Measurements from ENCODE around the gene GATAD2B. TPM values are rescaled to one million over a fixed set of nuclear protein-coding genes. Genes with fewer than 3 reads are reported as not detected.
"Not testable (repeated sequence)": the region's sequence is repeated elsewhere in the genome, so short reads cannot be mapped to it uniquely, and the experiment has no call there.

GATAD2B gene
- total and polyA plus RNA-seq, 5 experiments from 2014 or later: 4.4 to 120 (median 5.3) TPM

DNA sequence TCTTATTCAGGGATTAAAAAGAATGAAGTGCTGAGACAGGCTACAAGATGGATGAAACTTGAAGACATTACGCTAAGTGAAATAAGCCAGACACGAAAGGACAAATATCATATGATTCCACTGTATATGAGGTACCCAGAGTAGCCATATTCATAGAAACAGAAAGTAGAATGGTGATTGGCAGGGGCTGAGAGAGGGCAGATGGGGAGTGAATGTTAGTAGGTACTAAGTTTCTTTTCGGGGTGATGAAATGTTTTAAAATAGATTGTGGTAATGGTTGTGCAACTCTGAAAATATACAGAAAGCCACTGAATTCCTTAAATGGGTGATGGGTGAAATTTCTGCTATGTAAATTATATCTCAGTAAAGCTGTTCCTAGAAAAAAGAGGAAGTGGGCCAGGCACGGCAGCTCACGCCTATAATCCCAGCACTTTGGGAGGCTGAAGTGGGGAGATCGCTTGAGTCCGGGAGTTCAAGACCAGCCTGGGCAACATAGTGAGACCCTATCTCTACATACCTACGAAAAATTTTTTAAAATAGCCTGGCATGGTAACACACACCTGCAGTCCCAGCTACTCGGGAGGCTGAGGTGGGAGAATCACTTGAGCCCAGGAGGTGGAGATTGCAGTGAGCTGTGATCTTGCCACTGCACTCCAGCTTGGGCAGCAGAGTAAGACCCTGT is 131.7 kb downstream of the GATAD2B start:
- DNase-seq (no peak), ATAC-seq (peak; percentile 46 to 48)
- H3K27ac Mint-ChIP-seq: peak overlapping the region in 6 of 10 donors; percentile 0 to 87 (median 24)
- H3K4me1 Mint-ChIP-seq: peaks cover 12 to 46% (median 35%) of the 10 kb centered on the region in 4 donors
- peaks cover 0 to 2% (median 0%) of the 10 kb centered on the region in 5 donors for H3K27me3 Mint-ChIP-seq
- H3K36me3 Mint-ChIP-seq: no peaks in the 10 kb centered on the region
- H3K4me3 Mint-ChIP-seq: peak overlapping the region in 4 of 10 donors; percentile 2 to 71 (median 5)
- H3K9me3 Mint-ChIP-seq: no peaks in the 10 kb centered on the region
- POLR2A ChIA-PET: interaction anchor here (0.6 to 1.8 kb wide), 2 partner anchors 196 to 199 kb away, joined by 4 to 7 read pairs; partner anchors contain the start of gene RPS27

DNA sequence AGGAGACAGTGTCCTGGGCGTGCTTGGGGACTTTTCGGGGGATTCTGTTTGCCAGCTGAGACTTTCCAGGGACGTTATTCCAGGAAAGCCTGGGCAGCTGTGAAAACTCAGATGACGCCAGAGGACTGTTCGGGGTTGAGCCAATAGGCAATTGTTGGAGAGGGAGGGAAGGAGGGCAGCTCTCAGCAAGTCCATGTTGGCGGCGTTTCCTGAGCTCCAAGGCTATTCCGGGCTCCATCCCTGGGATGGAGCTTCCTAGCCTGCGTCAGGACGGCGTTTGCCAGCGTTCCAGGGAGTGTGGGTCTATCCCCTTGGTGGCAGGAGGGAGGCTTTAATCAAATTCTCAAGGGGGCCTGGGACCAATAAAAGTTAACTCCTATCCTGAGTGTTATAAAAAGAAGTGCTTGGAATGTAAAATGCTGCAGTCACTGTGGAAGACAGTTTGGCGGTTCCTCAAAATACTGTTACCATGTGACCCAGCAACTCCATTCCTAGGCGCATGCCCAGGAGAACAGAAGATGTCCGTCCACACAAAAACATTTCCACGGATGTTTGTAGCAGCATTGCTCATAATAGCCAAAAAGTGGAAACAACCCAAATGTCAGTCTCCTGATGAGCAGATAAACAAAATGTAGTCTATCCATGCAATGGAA is 132.3 kb downstream of the GATAD2B start:
- Mint-ChIP-seq H3K27ac (peak overlapping the region in 5 of 10 donors; percentile 8 to 87 (median 72)), H3K9me3 (no peaks in the 10 kb centered on the region), H3K27me3 (peaks cover 0 to 2% (median 0%) of the 10 kb centered on the region in 5 donors), H3K36me3 (no peaks in the 10 kb centered on the region), H3K4me3 (peak overlapping the region in 7 of 10 donors; percentile 45 to 71 (median 62)), H3K4me1 (peaks cover 12 to 46% (median 33%) of the 10 kb centered on the region in 4 donors)
- POLR2A ChIA-PET: interaction anchor here (0.7 to 1.8 kb wide), 5 partner anchors 9 to 200 kb away, joined by 3 to 7 read pairs (median 5); partner anchors contain the start of genes CREB3L4, DENND4B, RPS27 and SLC27A3
- ATAC-seq (no peak), DNase-seq (no peak)

DNA sequence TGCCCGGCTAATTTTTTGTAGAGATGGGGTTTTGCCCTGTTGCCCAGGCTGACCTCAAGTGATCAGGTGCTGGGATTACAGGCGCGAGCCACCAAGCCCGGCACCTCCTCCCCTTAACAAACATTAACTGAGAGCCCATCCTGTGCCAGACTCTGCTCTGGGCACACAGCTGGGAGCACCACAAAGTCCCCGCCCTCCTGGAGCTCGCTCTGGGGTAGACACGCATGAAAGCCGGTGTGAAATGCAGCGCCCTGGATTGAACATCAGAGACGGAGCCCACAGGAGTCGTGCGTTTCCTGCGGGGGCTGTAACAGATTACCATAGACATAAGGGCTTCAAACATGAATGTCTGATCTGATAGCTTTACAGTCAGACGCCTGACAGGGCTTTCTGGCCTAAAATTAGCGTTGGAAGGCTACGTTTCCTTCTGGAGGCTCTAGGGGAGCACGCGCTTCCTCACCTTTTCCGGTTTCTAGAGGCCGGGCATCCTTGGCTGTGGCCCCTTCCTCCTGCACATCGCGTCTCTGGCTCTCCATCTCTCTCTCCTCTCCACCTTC is 133.2 kb downstream of the GATAD2B start:
- ATAC-seq (peak; percentile 86), DNase-seq (peak in 6 of 10 donors; percentile 21 to 43 (median 36))
- Mint-ChIP-seq H3K36me3 (no peaks in the 10 kb centered on the region), H3K4me1 (peaks cover 10 to 44% (median 27%) of the 10 kb centered on the region in 4 donors), H3K27me3 (peaks cover 0 to 2% (median 0%) of the 10 kb centered on the region in 5 donors), H3K4me3 (peak overlapping the region; percentile 45 to 78 (median 66)), H3K9me3 (no peaks in the 10 kb centered on the region), H3K27ac (peak overlapping the region in 8 of 10 donors; percentile 1 to 87 (median 42))
- POLR2A ChIA-PET: interaction anchor here (0.9 to 1.8 kb wide), 5 partner anchors 14 to 201 kb away, joined by 3 to 7 read pairs (median 5); partner anchors contain the start of genes CREB3L4, DENND4B, JTB and RPS27

DNA sequence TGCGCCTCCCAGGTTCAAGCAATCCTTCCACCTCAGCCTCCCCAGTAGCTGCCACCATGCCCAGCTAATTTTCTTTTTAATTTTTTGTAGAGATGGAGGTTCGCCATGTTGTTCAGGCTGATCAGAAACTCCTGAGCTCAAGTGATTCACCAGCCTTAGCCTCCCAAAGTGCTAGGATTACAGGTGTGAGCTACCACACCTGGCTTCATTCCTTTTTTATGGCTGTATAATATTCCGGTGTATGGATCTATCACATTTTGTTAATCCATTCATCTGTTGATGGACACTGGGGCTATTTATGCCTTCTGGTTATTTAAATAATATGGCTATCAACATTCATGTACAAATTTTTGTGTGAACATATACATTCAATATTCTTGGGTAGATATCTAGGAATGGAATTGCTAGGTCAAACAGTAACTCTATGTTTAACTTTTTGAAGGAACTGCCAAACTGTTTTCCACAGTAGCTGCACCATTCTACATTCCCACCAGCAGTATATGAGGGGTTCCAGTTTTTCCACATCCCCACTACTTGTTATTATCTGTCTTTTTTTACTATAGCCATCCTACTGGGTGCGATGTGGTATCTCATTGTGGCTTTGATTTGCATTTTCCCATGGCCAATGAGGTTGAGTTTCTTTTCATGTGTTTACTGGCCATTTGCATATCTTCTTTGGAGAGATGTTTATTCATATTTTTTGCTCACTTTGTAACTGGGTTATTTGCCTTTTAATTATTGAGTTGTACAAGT is 136.6 kb downstream of the GATAD2B start:
- peaks cover 11 to 47% (median 34%) of the 10 kb centered on the region in 4 donors for H3K4me1 Mint-ChIP-seq
- no peak for ATAC-seq
- POLR2A ChIA-PET: interaction anchor here (1.3 to 2.0 kb wide), 2 partner anchors 10 to 204 kb away, joined by 6 to 8 read pairs; partner anchors contain the start of genes RPS27 and SLC27A3

DNA sequence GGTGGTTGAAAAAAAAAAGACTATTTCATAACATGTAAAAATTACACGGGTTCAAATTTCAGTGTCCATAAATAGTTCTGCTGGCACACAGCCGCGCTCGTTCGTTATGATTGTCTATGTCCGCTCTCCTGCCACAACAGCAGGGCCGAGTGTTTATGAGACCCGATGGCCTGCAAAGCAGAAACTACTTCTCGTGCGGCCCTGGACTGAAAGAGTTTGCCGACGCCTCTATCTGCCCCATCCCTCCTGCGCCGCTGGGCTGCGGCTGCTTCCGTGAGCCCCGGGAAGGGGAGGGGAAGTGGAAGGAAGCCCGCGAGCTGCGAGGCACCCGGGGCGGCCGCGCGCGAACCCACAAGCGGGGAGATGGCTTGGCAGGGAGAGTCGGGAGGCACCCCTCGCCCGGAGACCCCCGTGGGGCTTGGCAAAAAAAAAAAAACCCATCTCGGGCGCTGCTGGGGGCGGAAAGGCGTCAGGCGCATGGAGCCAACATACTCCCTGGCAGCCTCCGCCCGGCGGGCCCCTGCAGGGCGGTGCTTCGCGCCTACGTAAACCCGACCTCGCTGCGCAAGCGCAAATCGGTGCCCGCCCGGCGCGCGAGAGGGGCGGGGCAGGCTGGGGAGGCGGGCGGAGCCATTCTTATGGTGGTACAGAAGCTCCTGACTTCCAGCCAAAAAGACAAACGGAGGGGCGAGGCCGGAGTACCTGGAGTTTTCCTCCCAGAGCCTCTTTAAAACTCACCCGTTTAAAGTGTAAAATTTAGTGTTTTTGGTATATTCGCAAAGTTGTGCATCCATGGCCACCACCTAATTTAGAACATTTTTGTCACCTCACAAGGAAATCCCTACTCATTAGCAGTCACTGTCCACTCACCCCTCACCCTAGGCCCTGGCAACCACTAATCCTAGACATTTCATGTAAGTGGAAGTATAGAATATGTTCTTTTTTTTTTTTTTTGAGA is 139.3 kb downstream of the GATAD2B start:
- H3K9me3 Mint-ChIP-seq: no peaks in the 10 kb centered on the region
- DNase-seq (peak; percentile 85 to 96 (median 92)), ATAC-seq (peak; percentile 94)
- peaks cover 2 to 22% (median 11%) of the 10 kb centered on the region in 4 donors for H3K4me1 Mint-ChIP-seq
- H3K27ac Mint-ChIP-seq: peak overlapping the region; percentile 80 to 99 (median 98)
- POLR2A ChIA-PET: interaction anchor here (0.6 to 4.4 kb wide), 24 partner anchors 8 to 238 kb away, joined by 3 to 40 read pairs (median 3); partner anchors contain the start of genes GATAD2B, JTB, RAB13 and RPS27
- no peaks in the 10 kb centered on the region for H3K27me3 Mint-ChIP-seq
- H3K4me3 Mint-ChIP-seq: peak overlapping the region; percentile 84 to 96 (median 94)
- no peaks in the 10 kb centered on the region for H3K36me3 Mint-ChIP-seq

More for the DNA sequence above, 136.6 kb downstream of the GATAD2B start:
- Mint-ChIP-seq H3K36me3 (no peaks in the 10 kb centered on the region), H3K27ac (no peak overlapping the region), H3K9me3 (no peaks in the 10 kb centered on the region), H3K4me3 (no peak overlapping the region), H3K27me3 (peaks cover 0 to 2% (median 0%) of the 10 kb centered on the region in 5 donors)
- no peak for DNase-seq

GRCh38 chr1:153782648-153783047 is 140.1 kb downstream of the GATAD2B start:
- H3K36me3 Mint-ChIP-seq, ATAC-seq, DNase-seq, H3K9me3 Mint-ChIP-seq, H3K27me3 Mint-ChIP-seq: not testable (repeated sequence)
- Mint-ChIP-seq H3K4me1 (peaks cover 2 to 20% (median 12%) of the 10 kb centered on the region in 4 donors), H3K4me3 (peak overlapping the region; percentile 84 to 96 (median 94)), H3K27ac (peak overlapping the region; percentile 80 to 99 (median 98))
- POLR2A ChIA-PET: interaction anchor here (0.7 to 4.4 kb wide), 4 partner anchors 13 to 208 kb away, joined by 3 to 40 read pairs (median 6); partner anchors contain the start of genes JTB and RPS27

DNA sequence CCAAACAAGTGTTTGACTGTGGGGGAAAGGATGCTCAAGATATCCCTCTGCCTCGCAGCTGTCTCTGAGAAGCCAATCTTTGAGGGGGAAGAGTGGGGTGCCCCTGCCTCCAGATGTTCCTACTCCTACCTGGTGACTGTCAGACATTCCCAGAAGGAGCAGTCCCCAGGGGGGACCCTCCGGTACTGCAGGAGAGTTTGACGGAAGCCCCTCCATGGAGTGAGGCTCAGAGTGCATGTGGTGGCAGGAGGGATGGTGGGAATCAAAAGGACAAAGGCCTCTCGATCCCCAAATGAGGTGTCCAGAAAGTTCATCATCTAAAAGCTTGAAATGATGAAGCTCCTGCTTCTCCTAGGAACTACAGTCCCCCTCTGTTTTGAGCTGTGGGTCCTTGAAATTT is 142.2 kb downstream of the GATAD2B start:
- no peak for ATAC-seq
- peaks cover 10 to 36% (median 28%) of the 10 kb centered on the region in 4 donors for H3K4me1 Mint-ChIP-seq
- no peak overlapping the region for H3K4me3 Mint-ChIP-seq
- no peak for DNase-seq
- no peaks in the 10 kb centered on the region for H3K36me3 Mint-ChIP-seq
- H3K9me3 Mint-ChIP-seq: no peaks in the 10 kb centered on the region
- POLR2A ChIA-PET: interaction anchor here (1.2 to 4.4 kb wide), 3 partner anchors 197 to 236 kb away, joined by 3 to 40 read pairs (median 4); partner anchors contain the start of genes JTB and RPS27
- H3K27ac Mint-ChIP-seq: peak overlapping the region in 2 of 10 donors; percentile 24 to 40
- no peaks in the 10 kb centered on the region for H3K27me3 Mint-ChIP-seq

GRCh38 chr1:153779781-153780541 is 142.8 kb downstream of the GATAD2B start:
- Mint-ChIP-seq H3K4me3 (peak overlapping the region in 1 of 10 donors; percentile 70), H3K27ac (peak overlapping the region in 1 of 10 donors; percentile 40), H3K4me1 (peaks cover 10 to 36% (median 30%) of the 10 kb centered on the region in 4 donors), H3K9me3 (no peaks in the 10 kb centered on the region), H3K36me3 (no peaks in the 10 kb centered on the region), H3K27me3 (no peaks in the 10 kb centered on the region)
- ATAC-seq: no peak
- POLR2A ChIA-PET: interaction anchor here (1.2 to 4.4 kb wide), 2 partner anchors 198 to 211 kb away, joined by 3 to 40 read pairs; partner anchors contain the start of genes JTB and RPS27
- DNase-seq: no peak

DNA sequence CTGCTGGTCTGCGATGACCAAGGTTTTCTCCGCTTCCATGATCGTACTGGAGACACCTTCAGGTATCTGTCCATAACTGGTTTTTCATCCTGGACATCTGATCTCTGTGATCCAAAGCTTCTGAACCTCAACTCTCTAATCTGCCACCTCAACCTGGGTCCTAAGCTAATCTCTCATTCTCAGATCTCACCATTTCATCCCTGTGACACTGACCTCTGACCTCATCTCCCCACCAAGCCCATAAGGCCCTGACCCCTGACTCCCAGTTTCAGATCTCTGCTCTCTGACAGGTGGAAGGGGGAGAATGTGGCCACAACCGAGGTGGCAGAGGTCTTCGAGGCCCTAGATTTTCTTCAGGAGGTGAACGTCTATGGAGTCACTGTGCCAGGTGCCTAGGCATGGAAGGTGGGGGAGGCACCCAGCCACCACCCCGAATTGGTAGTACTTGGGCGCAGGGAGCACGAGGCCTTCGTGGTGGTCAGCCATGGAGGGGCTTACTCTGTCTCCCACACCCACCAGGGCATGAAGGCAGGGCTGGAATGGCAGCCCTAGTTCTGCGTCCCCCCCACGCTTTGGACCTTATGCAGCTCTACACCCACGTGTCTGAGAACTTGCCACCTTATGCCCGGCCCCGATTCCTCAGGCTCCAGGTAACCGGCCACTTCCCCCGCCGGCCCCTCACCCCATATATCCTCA is 143.8 kb downstream of the GATAD2B start:
- ATAC-seq: no peak

More for the DNA sequence above, 143.8 kb downstream of the GATAD2B start:
- Mint-ChIP-seq H3K27ac (peak overlapping the region in 3 of 10 donors; percentile 12 to 65 (median 59)), H3K36me3 (no peaks in the 10 kb centered on the region), H3K4me3 (peak overlapping the region in 4 of 10 donors; percentile 19 to 53 (median 30)), H3K4me1 (peaks cover 17 to 46% (median 39%) of the 10 kb centered on the region in 4 donors), H3K9me3 (no peaks in the 10 kb centered on the region), H3K27me3 (no peaks in the 10 kb centered on the region)
- no peak for DNase-seq
- POLR2A ChIA-PET: interaction anchor here (1.2 kb wide), 1 partner anchor 198 kb away, joined by 3 read pairs; the partner anchor contains the start of gene JTB
